SK-N-MC (cell line): Measurements from ENCODE around the gene TERT.

Experiments used
- EZH2 ChIP-seq: fragments of 200-600 bp; sonication (generic); IDR thresholded peaks from one replicate; pipeline ENCODE4 v1.6.1; 2017; ENCODE audit warnings: antibody characterized with exemption
- FOXP2 ChIP-seq: optimal IDR thresholded peaks from 2 replicates; pipeline ENCODE3; 2011; ENCODE audit warnings: mild to moderate bottlenecking, moderate library complexity; ENCODE audit not compliant: insufficient read depth; ENCODE audit errors: extremely low read length, control extremely low read depth
- POLR2AphosphoS5 ChIP-seq: IDR thresholded peaks from 2 replicates; pipeline ENCODE4 v1.6.1; 2012; ENCODE audit warnings: mild to moderate bottlenecking, low read depth, low read length, borderline replicate concordance

DNA sequence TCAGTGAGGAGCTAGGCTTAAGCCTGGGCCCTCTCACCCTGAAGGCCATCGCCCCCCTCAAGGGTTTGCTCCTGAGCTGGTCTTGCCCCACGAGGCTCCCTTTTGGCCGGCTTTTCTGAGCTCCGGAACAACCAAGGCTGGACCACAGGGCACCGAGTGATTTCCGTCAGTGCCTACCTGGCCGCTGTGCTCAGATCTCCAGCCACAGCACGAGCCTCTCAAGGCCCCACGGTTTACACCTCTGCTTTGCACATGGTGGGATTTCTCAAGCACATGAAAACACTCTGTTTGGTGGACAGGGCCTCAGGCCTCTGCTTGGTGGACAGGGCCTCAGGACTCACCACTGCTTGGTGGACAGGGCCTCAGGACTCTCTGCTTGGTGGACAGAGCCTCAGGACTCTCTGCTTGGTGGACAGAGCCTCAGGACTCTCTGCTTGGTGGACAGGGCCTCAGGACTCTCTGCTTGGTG, 34.3 kb upstream of the TERT start:
- TF ChIP-seq EZH2 (no peak), POLR2AphosphoS5 (no peak), FOXP2 (no peak)
